Stimulated activated CD4-positive, alpha-beta T cell treated with anti-CD3 and anti-CD28 coated beads, Interleukin-2, amount 100 ng/mL, for 24 hours (primary cell): Measurements from ENCODE around the gene CYSRT1.

ENCODE experiments used
- DNase-seq, 2 donors: peaks; one replicate each; pipeline ENCODE4 v3.0.0-alpha.2; 2020

Gene CYSRT1

DNA sequence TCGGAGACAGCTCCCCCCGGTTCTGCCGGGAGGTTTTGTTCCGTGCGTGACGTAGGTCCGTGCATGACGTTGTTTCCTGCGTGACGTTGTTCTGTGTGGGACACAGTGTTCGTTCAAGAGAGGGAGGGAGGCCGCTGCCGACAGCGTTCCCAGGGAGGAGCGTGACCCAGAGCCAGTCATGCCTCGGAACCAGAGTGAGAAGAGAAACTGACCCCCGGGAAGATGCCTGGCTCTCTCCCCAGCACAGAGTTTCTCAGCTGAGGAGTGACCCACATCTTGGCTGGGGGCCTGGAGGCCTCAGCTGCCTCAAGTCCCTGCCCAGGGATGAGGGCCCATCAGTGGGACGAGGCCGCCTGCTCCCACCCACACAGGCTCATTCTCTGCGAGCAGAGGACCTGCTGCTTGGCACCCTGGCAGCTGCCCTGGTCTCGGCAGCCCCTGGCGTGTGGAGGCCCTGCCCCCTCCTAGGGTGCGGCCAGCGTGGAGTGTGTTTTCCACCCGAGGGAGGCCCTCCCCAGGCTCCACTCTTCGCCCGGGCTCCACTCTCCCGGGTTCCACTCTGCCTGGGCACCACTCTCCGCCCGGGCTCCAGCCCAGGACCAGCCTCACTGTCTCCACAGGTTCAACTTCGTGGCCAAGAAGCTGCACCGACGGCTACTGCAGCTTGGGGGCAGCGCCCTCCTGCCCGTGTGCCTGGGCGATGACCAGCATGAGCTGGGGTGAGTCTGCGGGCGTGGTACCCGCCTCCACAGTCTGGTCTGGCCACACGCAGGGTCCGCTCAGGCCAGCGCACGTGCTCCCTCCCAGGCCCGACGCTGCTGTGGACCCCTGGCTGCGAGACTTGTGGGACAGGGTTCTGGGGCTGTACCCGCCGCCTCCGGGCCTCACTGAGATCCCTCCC lies 11.6 kb upstream of the CYSRT1 start:
- DNase-seq, result no peak

DNA sequence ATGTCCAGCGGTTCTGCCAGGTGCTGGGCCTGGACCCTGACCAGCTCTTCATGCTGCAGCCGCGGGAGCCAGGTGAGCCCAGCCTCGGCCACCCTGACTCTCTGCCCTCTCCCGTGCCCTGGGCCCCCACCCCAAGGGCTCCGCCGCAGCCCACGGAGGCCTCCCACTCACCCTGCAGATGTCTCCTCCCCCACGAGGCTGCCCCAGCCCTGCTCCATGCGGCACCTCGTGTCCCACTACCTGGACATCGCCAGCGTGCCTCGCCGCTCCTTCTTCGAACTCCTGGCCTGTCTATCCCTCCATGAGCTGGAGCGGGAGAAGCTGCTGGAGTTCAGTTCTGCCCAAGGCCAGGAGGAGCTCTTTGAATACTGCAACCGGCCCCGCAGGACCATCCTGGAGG lies 10.4 kb upstream of the CYSRT1 start:
- DNase-seq, result no peak

DNA sequence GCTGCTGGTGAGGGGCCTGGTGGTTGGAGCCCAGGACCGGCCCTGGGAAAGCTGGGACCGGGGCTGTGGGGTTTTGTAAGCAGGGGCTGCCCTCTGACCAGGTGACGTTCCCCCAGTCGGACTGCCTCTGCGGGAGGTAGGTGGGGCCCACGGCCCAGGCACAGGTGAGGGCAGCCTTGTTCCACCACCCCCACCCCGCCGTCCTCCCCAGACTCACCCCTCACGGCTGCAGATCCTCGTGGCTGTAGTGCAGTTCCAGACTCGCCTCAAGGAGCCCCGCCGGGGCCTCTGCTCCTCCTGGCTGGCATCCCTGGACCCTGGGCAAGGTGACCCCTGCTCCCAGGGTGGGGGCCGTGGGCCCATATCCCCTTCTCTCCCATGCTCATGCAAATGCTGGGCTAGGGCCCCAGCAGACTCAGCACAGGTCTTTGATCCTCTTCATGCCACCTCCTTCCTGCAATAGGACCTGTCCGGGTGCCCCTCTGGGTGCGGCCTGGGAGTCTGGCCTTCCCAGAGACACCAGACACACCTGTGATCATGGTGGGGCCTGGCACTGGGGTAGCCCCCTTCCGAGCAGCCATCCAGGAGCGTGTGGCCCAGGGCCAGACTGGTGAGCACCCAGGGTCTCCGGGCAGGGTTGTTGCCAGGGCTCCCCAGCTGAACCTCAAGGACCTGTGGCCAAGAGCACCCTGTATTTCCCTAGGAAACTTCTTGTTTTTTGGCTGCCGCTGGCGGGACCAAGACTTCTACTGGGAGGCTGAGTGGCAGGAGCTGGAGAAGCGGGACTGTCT lies 9.6 kb upstream of the CYSRT1 start:
- DNase-seq, result no peak

DNA sequence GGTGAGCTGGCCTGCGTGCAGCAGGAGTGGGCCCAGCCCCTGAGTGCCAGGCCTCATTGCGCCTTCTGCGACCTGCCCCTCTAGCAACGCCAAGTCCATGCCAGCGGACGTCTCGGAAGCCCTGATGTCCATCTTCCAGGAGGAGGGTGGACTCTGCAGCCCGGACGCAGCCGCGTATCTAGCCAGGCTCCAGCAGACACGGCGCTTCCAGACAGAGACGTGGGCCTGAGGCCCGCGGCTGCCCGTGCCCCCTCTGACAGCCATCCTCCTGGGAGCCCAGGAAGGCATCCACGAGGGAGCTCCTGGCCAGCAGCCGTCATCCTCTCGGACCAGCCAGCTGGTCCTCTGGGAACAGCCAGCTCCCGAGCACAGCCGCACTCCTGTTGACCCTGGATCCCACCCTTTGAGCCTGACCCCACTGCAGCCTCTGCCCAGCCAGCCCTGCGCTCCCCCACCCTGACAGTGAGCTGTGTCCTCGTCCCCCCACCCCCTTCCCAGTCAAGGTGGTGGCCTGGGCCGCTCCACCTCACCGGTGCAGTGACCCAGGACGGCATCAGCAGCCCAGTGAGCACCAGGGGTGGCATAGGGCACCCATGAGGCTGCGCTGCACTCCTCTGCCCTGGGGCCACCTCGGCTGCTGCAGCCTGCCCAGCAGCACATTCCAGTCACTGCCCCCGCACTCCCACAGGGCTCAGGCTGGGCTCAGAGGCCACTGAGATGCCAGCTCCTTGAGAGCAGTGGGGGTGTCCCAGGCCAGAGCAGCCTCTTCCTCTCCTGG lies 8.6 kb upstream of the CYSRT1 start:
- DNase-seq, result no peak

DNA sequence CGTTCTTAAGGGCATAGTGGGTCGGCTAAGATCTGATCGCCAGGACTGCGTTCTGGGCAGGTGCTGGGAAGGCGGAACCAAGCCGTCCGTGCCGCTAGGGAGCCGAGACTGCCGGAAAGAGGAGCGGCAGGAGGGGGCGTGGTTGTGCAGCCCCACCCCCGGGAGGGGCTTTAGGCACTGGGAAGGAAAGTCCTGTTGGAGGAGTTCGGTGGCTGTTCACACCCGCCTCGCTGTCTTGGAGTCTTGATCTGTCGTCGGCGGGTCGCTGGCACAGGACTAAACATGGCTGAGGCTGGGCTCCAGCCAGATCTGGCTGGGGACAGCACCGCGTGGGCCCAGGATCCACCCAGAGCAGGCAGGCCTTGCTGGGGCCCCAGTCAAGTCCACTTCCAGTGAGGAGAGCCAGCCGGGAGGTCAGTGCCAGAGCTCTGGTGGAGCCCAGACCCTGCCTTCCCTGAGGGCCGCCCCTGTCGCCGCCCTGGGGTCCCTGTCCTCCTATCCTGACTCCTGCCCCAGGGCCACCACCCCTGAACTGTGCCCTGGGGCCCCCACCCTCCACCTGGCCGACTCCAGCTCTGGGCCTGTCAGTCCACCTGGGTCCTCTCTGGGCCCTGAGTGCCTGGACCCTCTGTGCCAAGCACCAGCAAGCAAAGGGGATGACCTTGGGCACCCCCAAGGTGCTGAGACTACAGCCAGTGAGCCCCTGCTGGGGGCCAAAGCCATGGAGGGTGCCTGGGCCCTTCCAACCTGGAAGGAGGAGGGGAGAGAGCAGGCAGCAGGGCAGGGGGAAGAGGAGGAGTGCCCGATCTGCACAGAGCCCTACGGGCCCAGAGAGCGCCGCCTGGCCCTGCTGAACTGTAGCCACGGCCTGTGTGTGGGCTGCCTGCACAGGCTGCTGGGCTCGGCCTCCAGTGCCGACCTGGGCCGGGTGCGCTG lies 7.4 kb upstream of the CYSRT1 start:
- DNase-seq, result no peak

DNA sequence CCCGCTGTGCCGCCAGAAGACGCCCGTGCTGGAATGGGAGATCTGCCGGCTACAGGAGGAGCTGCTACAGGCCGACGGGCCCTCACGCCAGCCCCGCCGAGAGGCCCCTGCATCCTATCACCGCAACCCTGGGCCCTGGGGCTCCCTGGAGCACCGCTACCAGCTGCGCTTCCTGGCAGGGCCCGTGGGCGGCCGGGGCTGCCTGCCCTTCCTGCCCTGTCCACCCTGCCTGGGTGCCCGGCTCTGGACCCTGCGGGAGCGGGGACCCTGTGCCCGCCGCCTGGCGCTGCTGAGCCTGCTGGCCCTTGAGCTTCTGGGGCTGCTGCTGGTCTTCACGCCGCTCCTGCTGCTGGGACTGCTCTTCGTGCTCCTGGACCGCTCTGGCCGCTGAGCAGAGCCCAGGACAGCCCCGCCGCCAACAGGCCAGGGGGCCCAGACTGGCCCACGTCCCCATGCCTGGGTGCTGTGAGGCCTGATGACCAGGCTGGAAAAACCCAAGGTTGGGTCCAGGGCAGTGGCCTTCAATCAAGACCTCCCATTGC lies 6.7 kb upstream of the CYSRT1 start:
- no peak for DNase-seq

DNA sequence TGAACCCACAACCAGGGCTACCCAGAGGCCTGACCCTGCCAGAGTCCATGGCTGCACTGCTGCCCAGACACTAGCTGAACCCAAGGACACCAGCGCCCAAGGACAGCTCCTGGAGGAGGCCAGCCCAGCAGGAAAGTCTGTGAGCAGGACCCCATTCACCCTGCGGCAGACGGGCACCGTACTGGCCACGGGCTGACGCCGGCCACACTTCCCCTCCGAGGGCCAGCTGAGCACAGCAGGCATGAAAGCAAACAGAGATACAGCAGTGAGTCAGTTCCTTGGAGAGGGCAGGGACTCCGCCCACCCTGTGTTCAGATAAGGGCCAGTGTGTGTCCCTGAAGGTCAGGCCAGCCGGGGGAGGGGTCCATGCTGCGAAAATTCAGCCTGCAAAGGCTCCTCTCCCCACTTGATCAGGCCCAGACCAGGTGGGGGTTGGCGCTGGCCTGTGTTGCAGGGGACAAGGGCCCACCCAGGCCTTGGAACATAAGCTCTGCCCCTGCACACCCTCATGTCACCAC lies 6.2 kb upstream of the CYSRT1 start:
- no peak for DNase-seq

DNA sequence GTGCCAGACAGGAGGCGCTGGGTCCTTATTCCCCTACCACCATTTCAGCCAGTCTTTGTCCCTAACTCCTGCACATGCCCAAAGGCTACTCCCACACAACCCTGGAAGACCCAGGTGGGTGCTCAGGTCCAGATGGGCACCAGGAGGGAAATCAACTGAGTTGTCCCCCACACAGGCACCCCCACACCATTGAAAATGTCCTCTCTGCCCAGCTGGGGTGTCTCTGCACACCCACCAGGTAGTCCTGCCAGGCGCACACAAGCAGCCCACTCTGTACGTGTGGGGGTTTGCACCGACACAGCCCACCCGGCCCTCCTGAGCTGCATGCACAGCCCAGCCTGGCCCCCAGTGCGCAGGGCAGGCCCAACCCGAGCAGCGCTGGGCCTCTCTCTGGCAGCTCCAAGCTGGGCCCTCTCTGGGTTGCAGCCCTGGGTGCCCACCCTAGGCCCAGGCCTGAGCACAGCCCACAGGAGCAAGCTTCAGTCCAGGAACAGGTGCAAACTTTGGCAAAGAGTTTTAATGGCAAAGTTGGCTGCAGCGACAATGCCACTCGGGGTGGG lies 5.1 kb upstream of the CYSRT1 start:
- DNase-seq, result no peak

DNA sequence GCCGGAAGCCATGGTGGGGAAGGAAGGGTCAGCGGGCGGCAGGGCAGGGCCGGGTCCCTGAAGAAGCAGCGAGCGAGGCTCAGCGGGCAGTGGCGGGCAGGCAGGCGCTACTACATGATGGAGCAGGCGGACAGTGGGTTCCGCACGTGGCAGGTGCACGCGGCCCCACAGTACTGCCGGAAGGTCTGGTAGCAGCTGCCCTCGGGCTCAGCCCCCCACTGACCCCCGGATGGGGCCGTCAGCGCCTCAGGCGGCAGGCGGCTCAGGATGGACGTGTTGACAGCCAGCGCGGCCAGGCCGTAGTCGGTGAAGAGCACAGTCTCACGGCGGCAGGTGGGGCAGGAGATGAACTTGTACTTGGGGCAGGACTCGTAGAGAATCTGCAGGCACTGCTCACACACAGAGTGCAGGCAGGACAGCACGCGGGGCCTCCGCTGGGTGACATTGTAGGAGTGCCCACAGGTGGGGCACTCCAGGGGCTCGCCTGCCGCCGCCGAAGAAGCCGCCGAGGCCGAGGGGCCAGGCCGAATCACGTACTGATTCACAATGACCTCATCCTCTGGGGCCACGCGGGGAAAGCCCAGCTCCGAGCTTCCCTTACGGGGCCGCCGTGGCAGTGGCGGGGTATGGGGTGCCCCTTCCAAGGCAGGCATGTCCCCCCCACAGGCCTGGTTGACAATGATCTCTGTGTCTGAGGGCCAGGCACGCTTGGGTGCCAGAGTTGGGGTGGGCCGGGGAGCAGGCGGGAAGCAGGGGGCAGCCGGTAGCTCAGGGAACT lies 4.5 kb upstream of the CYSRT1 start:
- DNase-seq, result no peak

DNA sequence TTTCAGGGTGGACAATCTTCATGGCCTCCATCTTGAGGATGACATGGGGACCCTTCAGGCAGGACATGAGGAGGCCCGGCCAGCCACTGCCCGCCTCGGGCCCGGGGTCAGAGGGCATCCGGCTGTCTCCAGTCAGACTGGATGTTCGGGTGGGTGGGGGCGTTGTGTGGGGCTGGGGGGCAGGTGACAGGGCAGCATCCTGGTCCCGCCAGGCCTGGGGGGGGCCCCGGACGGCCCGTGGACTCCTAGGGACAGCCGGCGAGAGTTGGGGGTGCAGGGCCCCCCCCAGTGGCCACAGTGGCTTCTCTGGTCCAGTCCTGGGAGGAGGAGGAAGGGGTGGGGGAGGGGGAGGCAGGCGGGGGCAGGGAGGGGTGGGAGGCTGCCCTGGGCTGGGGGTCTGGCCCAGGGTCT lies 3.9 kb upstream of the CYSRT1 start:
- DNase-seq, result no peak

DNA sequence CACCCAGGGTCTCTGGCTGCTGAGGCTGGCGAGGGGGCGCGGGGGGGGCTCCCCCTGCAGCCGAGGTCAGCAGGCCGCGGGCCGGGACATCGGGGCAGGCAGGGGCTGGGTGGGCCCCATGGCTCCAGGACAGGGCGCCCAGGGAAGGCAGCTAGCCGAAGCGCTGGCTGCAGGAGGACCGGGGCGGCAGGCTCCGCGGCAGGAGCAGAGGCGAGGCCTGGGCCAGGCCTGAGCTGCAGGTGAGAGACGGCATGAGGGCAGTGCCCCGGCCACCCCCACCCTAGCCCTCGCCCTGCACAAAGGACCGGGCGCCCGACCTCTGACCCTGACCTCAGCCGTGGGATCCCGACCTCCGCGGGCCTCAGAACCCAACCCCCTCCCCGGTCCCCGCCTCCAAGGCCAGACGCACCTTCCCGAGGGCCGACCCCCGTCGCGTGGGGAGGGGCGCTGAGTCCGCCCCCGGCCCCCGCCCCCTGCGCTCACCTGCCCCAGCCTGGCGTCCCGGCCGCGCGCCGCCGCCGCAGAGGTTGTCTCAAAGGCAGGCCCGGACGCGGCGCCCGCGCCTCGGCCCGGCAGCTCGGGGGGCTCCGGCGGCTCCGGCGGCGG lies 3.4 kb upstream of the CYSRT1 start:
- no peak for DNase-seq

DNA sequence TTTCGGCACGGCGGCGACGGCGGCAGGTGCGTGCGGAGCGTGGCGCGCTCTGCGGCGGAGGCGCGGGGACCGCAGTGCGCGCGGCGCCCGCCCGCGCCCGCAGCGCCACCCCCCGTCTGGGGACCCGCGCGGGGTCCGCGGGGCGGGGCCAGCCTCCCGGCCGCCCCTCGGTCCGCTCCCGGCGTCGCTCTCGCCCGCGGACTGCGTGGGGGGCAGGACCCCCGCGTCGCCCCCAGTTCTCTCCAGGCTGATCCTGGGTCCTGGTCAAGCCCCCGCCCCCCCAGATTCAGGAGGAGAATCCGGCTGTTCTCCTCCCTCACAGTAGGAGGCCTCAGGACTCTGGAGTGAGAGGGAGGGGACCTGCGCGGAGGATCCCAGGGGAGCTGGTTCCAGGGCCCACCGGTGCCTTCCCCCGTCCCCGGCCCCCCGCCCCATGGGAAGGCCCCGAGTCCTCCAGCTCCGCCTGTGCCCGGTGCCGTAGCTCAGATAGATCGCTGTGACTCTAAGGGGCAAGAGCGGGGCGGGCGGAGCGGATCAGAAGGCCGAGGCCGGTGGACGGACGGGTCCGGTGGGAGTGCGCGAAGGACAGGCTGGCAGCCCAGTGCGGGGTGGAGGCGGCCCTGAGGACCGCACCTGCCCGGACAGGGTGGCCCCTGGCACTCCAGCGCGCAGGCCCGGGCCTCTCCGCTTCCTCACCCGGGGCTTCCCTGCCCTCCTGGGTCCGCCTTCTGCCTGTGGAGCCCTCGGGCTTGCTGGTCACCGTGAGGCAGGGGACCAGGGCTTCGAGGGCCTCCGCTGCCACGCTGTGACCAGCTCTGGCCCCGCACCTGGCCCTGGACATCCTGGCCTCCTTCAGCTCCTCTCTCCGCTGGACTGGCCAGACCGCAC lies 2.5 kb upstream of the CYSRT1 start, which contains the start of gene RNF208:
Gene RNF208, minus strand, starts transcription at position 51 of the 888 bp plus-strand sequence. CDS start 1,028 bp downstream, outside the sequence.
- DNase-seq, result no peak

DNA sequence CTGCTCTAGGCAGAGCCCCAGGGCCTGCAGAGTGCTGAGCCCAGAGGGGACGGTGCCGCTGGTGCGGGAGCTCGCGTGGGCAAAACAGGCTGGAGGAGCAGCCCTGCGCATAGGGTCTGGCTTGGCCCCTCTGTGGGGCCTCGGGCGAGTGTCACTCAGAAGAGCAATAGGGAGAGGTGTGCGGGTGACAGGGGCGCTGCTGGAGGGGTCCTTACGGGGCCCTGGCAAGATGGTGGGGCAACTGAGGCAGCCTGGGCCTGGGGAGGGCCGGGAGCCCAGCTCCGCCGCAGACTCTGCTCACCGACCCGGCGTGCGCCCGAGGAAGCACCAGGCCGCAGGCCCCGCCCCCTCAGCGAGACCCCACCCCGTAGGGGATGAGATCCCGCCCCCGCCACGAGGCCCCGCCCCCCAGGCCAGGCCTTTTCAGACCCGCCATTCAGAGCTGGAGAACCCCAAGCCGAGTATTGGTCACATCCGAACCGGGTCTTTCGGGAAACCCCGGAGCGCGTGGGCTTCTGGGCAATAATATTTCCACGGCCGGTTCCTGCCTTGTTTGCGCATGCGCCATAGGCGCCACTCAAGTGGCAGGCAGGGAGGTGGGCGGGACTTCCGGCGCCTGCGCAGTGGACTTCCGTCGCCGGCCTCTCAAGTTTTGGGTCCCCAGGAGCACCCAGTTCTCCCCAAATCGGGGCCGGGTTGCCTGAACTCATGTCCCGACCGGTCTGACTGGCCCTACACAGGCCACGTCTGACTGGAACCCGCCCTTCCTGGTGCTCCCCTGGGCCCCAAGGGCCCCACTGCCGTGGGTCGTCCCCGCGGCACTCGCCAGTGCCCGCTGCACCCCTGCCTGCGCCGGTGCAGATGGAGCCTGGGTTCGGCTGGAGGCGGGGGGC lies 1.6 kb upstream of the CYSRT1 start:
- DNase-seq, result peak; percentile 98 to 99

DNA sequence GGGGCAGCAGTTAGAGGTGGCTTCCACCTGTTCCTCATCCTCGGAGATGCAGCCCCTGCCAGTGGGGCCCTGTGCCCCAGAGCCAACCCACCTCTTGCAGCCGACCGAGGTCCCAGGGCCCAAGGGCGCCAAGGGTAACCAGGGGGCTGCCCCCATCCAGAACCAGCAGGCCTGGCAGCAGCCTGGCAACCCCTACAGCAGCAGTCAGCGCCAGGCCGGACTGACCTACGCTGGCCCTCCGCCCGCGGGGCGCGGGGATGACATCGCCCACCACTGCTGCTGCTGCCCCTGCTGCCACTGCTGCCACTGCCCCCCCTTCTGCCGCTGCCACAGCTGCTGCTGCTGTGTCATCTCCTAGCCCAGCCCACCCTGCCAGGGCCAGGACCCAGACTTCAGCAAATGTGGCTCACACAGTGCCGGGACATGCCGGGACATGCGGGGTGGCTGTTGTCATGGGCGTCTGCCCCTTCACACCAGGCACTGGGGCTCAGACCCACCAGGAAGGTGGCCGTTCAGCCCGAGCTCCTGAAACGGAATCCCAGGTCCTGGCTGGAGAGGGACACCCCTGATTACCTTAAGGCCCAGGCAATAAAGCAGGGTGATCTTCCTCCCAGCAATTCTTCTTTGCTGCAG lies 841 bp downstream of the CYSRT1 start:
- no peak for DNase-seq

DNA sequence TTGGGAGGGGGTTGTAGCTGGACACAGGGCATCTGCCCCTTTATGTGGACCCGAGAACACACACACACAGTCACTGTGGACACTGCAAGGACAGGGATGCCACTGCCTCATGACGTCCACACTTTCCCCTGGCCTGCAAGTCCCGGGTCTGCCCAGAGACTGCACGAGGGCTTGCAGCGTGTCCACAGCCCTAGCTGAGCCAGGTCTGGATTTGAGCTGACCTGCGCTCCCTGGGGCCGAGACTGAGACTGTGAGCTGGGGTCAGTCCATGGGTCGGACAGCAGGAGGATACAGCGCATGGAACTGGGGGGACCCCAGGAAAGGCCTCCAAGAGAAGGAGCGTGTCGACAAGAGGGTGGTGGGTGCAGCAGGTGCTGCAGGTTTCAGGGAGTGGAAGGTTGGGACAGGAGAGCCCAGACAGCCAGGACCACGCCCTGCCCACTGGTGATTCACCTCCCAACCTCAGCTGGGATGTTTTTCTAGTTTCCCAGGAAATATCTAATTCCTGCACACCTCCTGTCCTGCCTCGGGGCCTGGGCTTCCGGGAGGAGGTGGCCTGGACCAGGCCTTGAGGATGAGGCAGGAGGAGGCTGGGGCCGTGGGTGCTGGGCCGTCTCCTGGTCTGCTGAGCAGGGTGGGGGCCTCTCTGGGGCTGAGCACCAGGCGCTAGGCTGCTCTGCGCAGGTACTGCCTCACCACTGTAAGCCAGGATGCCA lies 1.5 kb downstream of the CYSRT1 start:
- DNase-seq, result no peak

DNA sequence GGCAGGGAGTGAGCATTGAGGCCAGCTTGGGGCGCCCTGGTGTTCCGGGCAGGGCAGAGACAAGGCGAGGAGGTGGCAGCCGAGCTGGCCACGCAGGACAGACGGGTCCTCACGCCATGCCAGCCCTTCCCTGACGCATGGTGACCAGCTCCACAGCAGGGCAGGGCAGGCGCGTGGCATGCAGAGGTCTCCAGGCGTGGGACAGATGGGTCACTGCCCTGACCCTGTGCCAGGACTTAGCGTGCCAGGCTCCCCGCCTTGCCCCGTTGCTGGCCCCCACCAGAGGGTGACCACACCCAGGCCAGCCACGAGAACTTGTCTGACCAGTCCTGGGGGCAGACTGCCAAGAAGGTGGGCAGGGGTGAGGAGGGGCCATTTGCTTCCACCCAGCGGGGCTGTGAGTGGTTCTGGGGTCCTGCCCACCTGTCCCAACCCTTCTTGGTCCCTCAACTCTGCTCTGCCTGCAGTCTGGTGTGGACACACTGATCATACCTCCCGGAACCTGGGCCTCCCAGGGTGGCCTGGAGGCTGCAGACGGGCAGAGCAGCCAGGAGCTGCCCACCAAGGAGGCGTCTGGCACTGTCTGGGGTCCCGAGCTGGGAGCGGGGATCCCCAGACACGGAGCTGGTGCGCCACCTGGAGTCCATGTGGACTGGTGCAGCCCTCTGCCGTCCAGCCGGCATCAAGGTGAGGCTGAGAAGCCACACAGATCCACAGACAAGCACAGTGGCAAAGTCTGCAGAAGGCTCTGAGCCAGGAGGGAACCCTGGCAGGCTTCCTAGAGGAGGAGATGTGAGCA lies 2.3 kb downstream of the CYSRT1 start, which contains the start of gene RNF224:
Gene RNF224, plus strand, starts transcription at position 449 of the 799 bp plus-strand sequence. CDS start 834 bp downstream, outside the sequence.
- DNase-seq, result peak; percentile 83 to 88
